ENCODE data around the gene DENND11.

GRCh38 chr7:141715018-141715417 is 13.1 kb upstream of the DENND11 start:
- TF ChIP-seq FOXP2 (optimal IDR thresholded peaks at IDR 0.05; ENCODE audit: control extremely low read depth, extremely low read length, insufficient read depth) (no peak), EZH2 (IDR thresholded peaks at IDR 0.05) (no peak)
